Vagina (tissue), 2 donors: ENCODE measurements around the gene SYNE1.

Experiments
- CTCF ChIP-seq, 3 experiments: fragments of 450-650 bp in 2 of 3; fragments of 200-600 bp in 1 of 3; sonication (generic) in 1 of 3; IDR thresholded peaks; one replicate each; pipeline ENCODE4 v1.5.1; 2017 to 2019; ENCODE audit warnings: antibody characterized with exemption in 3 of 3, mild to moderate bottlenecking in 2 of 3, moderate library complexity in 2 of 3
- POLR2A ChIP-seq, 2 donors: fragments of 450-650 bp; IDR thresholded peaks; one replicate each; pipeline ENCODE4 v1.6.1; 2017; ENCODE audit warnings: antibody characterized with exemption in 2 of 2, mild to moderate bottlenecking in 2 of 2, moderate library complexity in 2 of 2
- POLR2AphosphoS5 ChIP-seq, 2 donors: sonication (generic); formaldehyde crosslinking; IDR thresholded peaks; one replicate each; pipeline ENCODE4 v1.9.0; 2017; ENCODE audit warnings: antibody characterized with exemption in 2 of 2, mild to moderate bottlenecking in 2 of 2, low read depth in 1 of 2; ENCODE audit not compliant: insufficient read depth in 1 of 2

- TF ChIP-seq CTCF (IDR thresholded peaks at IDR 0.05) (no peak), POLR2A (IDR thresholded peaks at IDR 0.05) (no peak), POLR2AphosphoS5 (IDR thresholded peaks at IDR 0.05; ENCODE audit: insufficient read depth in 1 of 2, low read depth in 1 of 2) (no peak)
Observed at GRCh38 chr6:152454003-152454402, 183.2 kb downstream of the SYNE1 start.
